GM23248 (cell line): ENCODE data around the gene FLCN. TPM values are rescaled to one million over a fixed set of nuclear protein-coding genes. Genes with fewer than 3 reads are reported as not detected.
"Not testable (repeated sequence)": the region's sequence is repeated elsewhere in the genome, so short reads cannot be mapped to it uniquely, and the experiment has no call there.

Experiments used
- DNase-seq: peaks from one replicate; pipeline ENCODE4 v3.0.0-alpha.2; 2015
- H2AFZ ChIP-seq: fragments of 200-600 bp; sonication (generic); 2 replicates; pipeline ENCODE4 v1.6.1; 2016; ENCODE audit warnings: antibody characterized with exemption
- H3F3A ChIP-seq: fragments of 200-600 bp; sonication (generic); 2 replicates; pipeline ENCODE4 v1.6.1; 2016; ENCODE audit warnings: mild to moderate bottlenecking, antibody characterized with exemption, mixed run types; ENCODE audit not compliant: insufficient read depth
- H3K27ac ChIP-seq: fragments of 200-600 bp; sonication (generic); 2 replicates; pipeline ENCODE4 v1.5.1; 2016; ENCODE audit warnings: mild to moderate bottlenecking
- H3K27me3 ChIP-seq: fragments of 200-600 bp; sonication (generic); replicated peaks from 2 replicates; pipeline ENCODE4 v1.6.1; 2016; ENCODE audit warnings: mild to moderate bottlenecking; ENCODE audit not compliant: insufficient read depth
- H3K36me3 ChIP-seq: fragments of 200-600 bp; sonication (generic); 2 replicates; pipeline ENCODE4 v1.6.1; 2016; ENCODE audit warnings: low read depth, mild to moderate bottlenecking
- H3K4me1 ChIP-seq: fragments of 200-600 bp; sonication (generic); 2 replicates; pipeline ENCODE4 v1.6.1; 2016; ENCODE audit warnings: mild to moderate bottlenecking; ENCODE audit not compliant: insufficient read depth
- H3K4me2 ChIP-seq: fragments of 200-600 bp; sonication (generic); one replicate; pipeline ENCODE4 v1.6.1; 2016; ENCODE audit warnings: mild to moderate bottlenecking; ENCODE audit not compliant: unreplicated experiment
- H3K4me3 ChIP-seq: fragments of 200-600 bp; sonication (generic); 2 replicates; pipeline ENCODE4 v1.5.1; 2016; ENCODE audit warnings: mild to moderate bottlenecking
- H3K79me2 ChIP-seq: fragments of 200-600 bp; sonication (generic); 2 replicates; pipeline ENCODE4 v1.6.1; 2016; ENCODE audit warnings: mild to moderate bottlenecking; ENCODE audit not compliant: insufficient read depth
- H3K9ac ChIP-seq: fragments of 200-600 bp; sonication (generic); 2 replicates; pipeline ENCODE4 v1.6.1; 2016; ENCODE audit warnings: mild to moderate bottlenecking
- H3K9me2 ChIP-seq: fragments of 200-600 bp; sonication (generic); 2 replicates; pipeline ENCODE4 v1.6.1; 2016; ENCODE audit warnings: mixed run types, mild to moderate bottlenecking, moderate library complexity; ENCODE audit not compliant: insufficient read depth
- H3K9me3 ChIP-seq: fragments of 200-600 bp; sonication (generic); one replicate; pipeline ENCODE4 v1.6.1; 2017; ENCODE audit warnings: low read depth
- H4K20me1 ChIP-seq: fragments of 200-600 bp; sonication (generic); 2 replicates; pipeline ENCODE4 v1.6.0; 2016; ENCODE audit not compliant: insufficient read depth
- EZH2 ChIP-seq: fragments of 200-600 bp; sonication (generic); IDR thresholded peaks from 2 replicates; pipeline ENCODE4 v1.6.1; 2018; ENCODE audit warnings: antibody characterized with exemption, mild to moderate bottlenecking; ENCODE audit not compliant: insufficient read depth, poor library complexity, severe bottlenecking
- EZH2phosphoT487 ChIP-seq: fragments of 200-600 bp; sonication (generic); IDR thresholded peaks from 2 replicates; pipeline ENCODE4 v1.6.1; 2018; ENCODE audit warnings: antibody characterized with exemption, moderate library complexity, mild to moderate bottlenecking, low read depth; ENCODE audit not compliant: insufficient read depth
- WGBS, 2 experiments: methylation state at CpG; one replicate each; pipeline ENCODE4 v1.1.6; 2015 to 2017; ENCODE audit warnings: low lambda C conversion rate in 2 of 2, low coverage in 1 of 2; ENCODE audit errors: missing lambda C conversion rate in 2 of 2; 5-methylcytosine and 5-hydroxymethylcytosine counted together
- in situ Hi-C: fragments of 300-500 bp; cut with MboI; formaldehyde crosslinking; loops from 2 replicates; pipeline ENCODE4 v1.15.0; 2020
- polyA plus RNA-seq: library from polyadenylated mRNA; unstranded; fragments of >200 nt; fragmentation: Nextera tagmentation; extraction: Ambion mirVana; gene quantifications from 2 replicates; pipeline ENCODE4 v1.2.1, GENCODE V29; 2016
- total RNA-seq: library from RNA; depleted of rRNA; stranded (reverse); fragments of >200 nt; shearing (Covaris generic); gene quantifications from 2 replicates; pipeline ENCODE4 v1.2.3, GENCODE V29; 2014

Gene FLCN
- total and polyA plus RNA-seq, 2 experiments from 2014 or later, result 10.0 to 21.5 TPM

DNA sequence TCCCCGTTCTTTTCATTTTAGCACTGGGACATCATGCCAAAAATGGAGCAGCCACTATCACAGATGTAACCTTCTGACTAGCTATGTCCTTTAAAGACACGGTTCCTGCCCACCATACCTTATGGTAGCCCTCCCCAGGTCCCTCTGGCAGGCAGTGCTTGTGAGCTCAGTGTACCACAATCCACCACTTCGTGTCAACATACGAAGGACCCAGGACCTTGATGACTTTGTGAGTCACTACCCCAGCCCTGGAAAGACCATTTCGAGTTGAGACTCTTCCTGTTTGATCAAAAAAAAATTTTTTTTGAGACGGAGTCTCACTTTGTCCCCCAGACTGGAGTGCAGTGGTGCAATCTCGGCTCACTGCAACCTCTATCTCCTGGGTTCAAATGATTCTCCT is 21.0 kb upstream of the FLCN start:
- 0 out of 2 replicates have a peak, but pooled peaks cover 5% of the 10 kb centered on the region for H3K79me2 ChIP-seq
- peaks cover 38% of the 10 kb centered on the region for H3K36me3 ChIP-seq
- H3K27ac ChIP-seq, result no peak overlapping the region
- no peaks in the 10 kb centered on the region for H3K4me1 ChIP-seq
- H3K4me2 ChIP-seq, result no peak overlapping the region
- H3K9me2 ChIP-seq, result no peaks in the 10 kb centered on the region
- H3K4me3 ChIP-seq, result no peak overlapping the region
- no peaks in the 10 kb centered on the region for H3F3A ChIP-seq
- H3K27me3 ChIP-seq, result no peaks in the 10 kb centered on the region
- H3K9ac ChIP-seq, result no peak overlapping the region
- no peak for DNase-seq
- no peaks in the 10 kb centered on the region for H4K20me1 ChIP-seq
- in situ Hi-C loops, result no loop called here
- H3K9me3 ChIP-seq, result no peaks in the 10 kb centered on the region
- H2AFZ ChIP-seq, result no peak overlapping the region
- TF ChIP-seq EZH2 (no peak), EZH2phosphoT487 (no peak)
- WGBS, 2 experiments, result 96 to 97% methylated on average over 7 of the region's 7 CpGs

DNA sequence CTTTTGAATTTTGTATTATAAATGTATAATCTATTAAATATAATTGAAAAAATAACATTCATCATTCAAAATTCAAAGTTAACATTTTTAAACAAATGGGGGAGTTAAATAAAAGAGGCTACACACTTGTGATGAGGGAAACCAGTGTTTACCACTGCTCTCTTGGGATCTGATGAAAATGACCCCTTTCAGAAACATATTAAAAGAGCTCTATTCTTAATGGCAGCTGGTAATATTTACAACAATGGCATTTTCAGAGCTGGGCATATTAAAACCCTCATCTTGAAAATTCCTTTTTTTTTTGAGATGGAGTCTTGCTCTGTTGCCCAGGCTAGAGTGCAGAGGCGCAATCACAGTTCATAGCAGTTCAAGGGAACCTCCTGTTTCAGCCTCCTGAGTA is 19.3 kb upstream of the FLCN start:
- 0 out of 2 replicates have a peak, but pooled peaks cover 5% of the 10 kb centered on the region for H3K79me2 ChIP-seq
- H3K36me3 ChIP-seq, result peaks cover 35% of the 10 kb centered on the region; the same call in 1 of the 2 replicates
- in situ Hi-C loops, result no loop called here
- H3K4me1 ChIP-seq, result no peaks in the 10 kb centered on the region
- H3K9ac ChIP-seq, result no peak overlapping the region
- H3F3A ChIP-seq, result no peaks in the 10 kb centered on the region
- no peaks in the 10 kb centered on the region for H3K9me3 ChIP-seq
- no peaks in the 10 kb centered on the region for H4K20me1 ChIP-seq
- H3K9me2 ChIP-seq, result no peaks in the 10 kb centered on the region
- DNase-seq, result no peak
- no peak overlapping the region for H3K4me3 ChIP-seq
- TF ChIP-seq EZH2 (no peak), EZH2phosphoT487 (no peak)
- WGBS, 2 experiments, result 100% methylated on average over 1 of the region's 1 CpG
- H2AFZ ChIP-seq, result no peak overlapping the region
- H3K4me2 ChIP-seq, result no peak overlapping the region
- no peaks in the 10 kb centered on the region for H3K27me3 ChIP-seq
- no peak overlapping the region for H3K27ac ChIP-seq

DNA sequence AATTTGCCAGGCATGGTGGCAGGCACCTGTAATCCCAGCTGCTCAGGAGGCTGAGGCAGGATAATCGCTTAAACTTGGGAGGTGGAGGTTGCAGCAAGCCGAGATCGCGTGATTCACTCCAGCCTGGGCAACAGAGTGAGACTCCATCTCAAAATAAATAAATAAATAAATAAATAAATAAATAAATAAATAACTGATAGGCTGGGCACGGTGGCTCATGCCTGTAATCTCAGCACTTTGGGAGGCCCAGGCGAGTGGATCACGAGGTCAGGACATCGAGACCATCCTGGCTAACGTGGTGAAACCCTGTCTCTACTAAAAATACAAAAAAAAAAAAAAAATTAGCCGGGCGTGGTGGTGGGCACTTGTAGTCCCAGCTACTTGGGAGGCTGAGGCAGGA is 18.7 kb upstream of the FLCN start:
- H2AFZ ChIP-seq, H3K79me2 ChIP-seq, H3K4me1 ChIP-seq, in situ Hi-C loops, H3K9me3 ChIP-seq, H4K20me1 ChIP-seq, H3K27ac ChIP-seq, H3K9me2 ChIP-seq, DNase-seq, H3K27me3 ChIP-seq, H3K9ac ChIP-seq, H3F3A ChIP-seq, H3K4me3 ChIP-seq, H3K4me2 ChIP-seq: not testable (repeated sequence)
- WGBS, 2 experiments, result 87 to 92% methylated on average over 11 of the region's 11 CpGs
- peaks cover 31% of the 10 kb centered on the region; the same call in 1 of the 2 replicates for H3K36me3 ChIP-seq

DNA sequence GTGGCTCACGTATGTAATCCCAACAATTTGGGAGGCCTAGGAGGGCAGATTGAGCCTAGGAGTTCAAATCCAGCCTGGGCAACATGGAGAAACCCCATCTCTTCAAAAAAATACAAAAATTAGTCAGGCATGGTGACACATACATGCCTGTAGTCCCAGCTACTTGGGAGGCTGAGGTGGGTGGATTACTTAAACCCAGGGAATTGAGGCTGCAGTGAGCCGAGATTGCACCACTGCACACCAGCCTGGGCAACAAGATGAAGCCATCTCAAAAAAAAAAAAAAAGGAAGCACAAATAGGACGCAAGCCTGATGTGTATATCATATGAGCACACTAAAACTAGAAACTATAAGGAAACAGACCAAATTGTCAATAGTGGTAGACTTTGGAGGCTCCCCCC is 17.1 kb upstream of the FLCN start:
- no peak overlapping the region for H3K4me3 ChIP-seq
- H3K9me2 ChIP-seq, result no peaks in the 10 kb centered on the region
- peak overlapping the region; percentile 12; the same call in 1 of the 2 replicates for H3K9ac ChIP-seq
- no peaks in the 10 kb centered on the region for H3K27me3 ChIP-seq
- no peaks in the 10 kb centered on the region for H3F3A ChIP-seq
- 0 out of 2 replicates have a peak, but pooled peaks cover 5% of the 10 kb centered on the region for H3K79me2 ChIP-seq
- no peaks in the 10 kb centered on the region for H3K9me3 ChIP-seq
- 87 to 89% methylated on average over 3 of the region's 3 CpGs for WGBS, 2 experiments
- TF ChIP-seq EZH2phosphoT487 (no peak), EZH2 (no peak)
- no peak overlapping the region for H3K4me2 ChIP-seq
- no peaks in the 10 kb centered on the region for H3K4me1 ChIP-seq
- H2AFZ ChIP-seq, result no peak overlapping the region
- in situ Hi-C loops, result no loop called here
- DNase-seq, result peak; percentile 67
- peak overlapping the region; percentile 53 for H3K27ac ChIP-seq
- no peaks in the 10 kb centered on the region for H4K20me1 ChIP-seq
- H3K36me3 ChIP-seq, result peaks cover 24% of the 10 kb centered on the region

GRCh38 chr17:17253406-17253805 is 16.4 kb upstream of the FLCN start:
- no peaks in the 10 kb centered on the region for H3K27me3 ChIP-seq
- TF ChIP-seq EZH2phosphoT487, result no peak
- TF ChIP-seq EZH2, result no peak
- 0 out of 2 replicates have a peak, but pooled peaks cover 5% of the 10 kb centered on the region for H3K79me2 ChIP-seq
- in situ Hi-C loops, result no loop called here
- H3K4me3 ChIP-seq, result no peak overlapping the region
- H2AFZ ChIP-seq, result no peak overlapping the region
- DNase-seq, result no peak
- no peaks in the 10 kb centered on the region for H3K9me3 ChIP-seq
- H3K9me2 ChIP-seq, result no peaks in the 10 kb centered on the region
- no peaks in the 10 kb centered on the region for H4K20me1 ChIP-seq
- no peaks in the 10 kb centered on the region for H3F3A ChIP-seq
- no peaks in the 10 kb centered on the region for H3K4me1 ChIP-seq
- no peak overlapping the region for H3K4me2 ChIP-seq
- peaks cover 24% of the 10 kb centered on the region for H3K36me3 ChIP-seq
- WGBS, 2 experiments, result 93 to 97% methylated on average over 3 of the region's 3 CpGs
- no peak overlapping the region for H3K27ac ChIP-seq
- H3K9ac ChIP-seq, result peak overlapping the region; percentile 12; the same call in 1 of the 2 replicates
